HepG2 (cell line): ENCODE data around the gene DYNLT2B. TPM values are rescaled to one million over a fixed set of nuclear protein-coding genes. Genes with fewer than 3 reads are reported as not detected.

Experiments used
- ARNT ChIP-seq: fragments of 450-650 bp; IDR thresholded peaks from 2 replicates; pipeline ENCODE4 v1.6.1; 2017
- BATF2 ChIP-seq: sonication (generic); formaldehyde crosslinking; IDR thresholded peaks from 2 replicates; pipeline ENCODE4 v1.8.0; 2022; ENCODE audit warnings: mild to moderate bottlenecking, missing genetic modification reagents, moderate library complexity
- CEBPG ChIP-seq: IDR thresholded peaks from 2 replicates; pipeline ENCODE4 v1.6.1; 2016
- CHD4 ChIP-seq: fragments of 200-600 bp; sonication (generic); IDR thresholded peaks from 2 replicates; pipeline ENCODE4 v1.7.0; 2017; ENCODE audit warnings: mild to moderate bottlenecking, low read length, borderline replicate concordance
- EEA1 ChIP-seq: sonication (generic); formaldehyde crosslinking; IDR thresholded peaks from 2 replicates; pipeline ENCODE4 v1.5.1; 2020; ENCODE audit warnings: mild to moderate bottlenecking, missing genetic modification reagents, borderline replicate concordance
- KDM3A ChIP-seq: IDR thresholded peaks from 2 replicates; pipeline ENCODE4 v1.6.1; 2018; ENCODE audit warnings: low read depth, missing compliant biosample characterization
- NR3C1 ChIP-seq: sonication (generic); formaldehyde crosslinking; IDR thresholded peaks from 2 replicates; pipeline ENCODE4 v1.4.0; 2020; ENCODE audit warnings: missing genetic modification reagents
- PRPF4 ChIP-seq: fragments of 200-400 bp; formaldehyde crosslinking; IDR thresholded peaks from 2 replicates; pipeline ENCODE4 v1.6.1; 2016; ENCODE audit warnings: low read length, low read depth; ENCODE audit not compliant: poor library complexity, severe bottlenecking
- TMF1 ChIP-seq: sonication (generic); formaldehyde crosslinking; IDR thresholded peaks from 2 replicates; pipeline ENCODE4 v1.8.1; 2022; ENCODE audit warnings: low read depth, missing genetic modification reagents
- ZBTB49 ChIP-seq: sonication (generic); formaldehyde crosslinking; IDR thresholded peaks from 2 replicates; pipeline ENCODE4 v1.4.0; 2020; ENCODE audit warnings: missing genetic modification reagents, borderline replicate concordance
- ZBTB7A ChIP-seq: sonication (generic); formaldehyde crosslinking; IDR thresholded peaks from 2 replicates; pipeline ENCODE4 v1.8.0; 2022; ENCODE audit warnings: mild to moderate bottlenecking, missing genetic modification reagents
- ZNF335 ChIP-seq: sonication (generic); formaldehyde crosslinking; IDR thresholded peaks from 2 replicates; pipeline ENCODE4 v1.4.0; 2020; ENCODE audit warnings: missing genetic modification reagents
- ZNF768 ChIP-seq: sonication (generic); formaldehyde crosslinking; IDR thresholded peaks from 2 replicates; pipeline ENCODE4 v1.4.0; 2020; ENCODE audit warnings: missing genetic modification reagents
- ZNF777 ChIP-seq: sonication (generic); formaldehyde crosslinking; IDR thresholded peaks from 2 replicates; pipeline ENCODE4 v1.4.0; 2020; ENCODE audit warnings: missing genetic modification reagents
- polyA plus RNA-seq, 8 experiments: library from polyadenylated mRNA; depleted of rRNA in 3 of 8; stranded (reverse) in 7 of 8; unstranded in 1 of 8; fragments of >200 nt; fragmentation: Illumina TruSeq in 4 of 8; extraction: Trizol in 4 of 8; gene quantifications; 2 replicates each; pipeline versions ENCODE4 v1.2.1 to v1.2.3, GENCODE V29; 2011 to 2016; ENCODE audit warnings: low read depth in 4 of 8, missing spikeins in 1 of 8, mixed read lengths in 1 of 8; ENCODE audit not compliant: insufficient read depth in 1 of 8
- total RNA-seq, 5 experiments: library from RNA; depleted of rRNA; stranded (reverse); fragments of >200 nt; fragmentation: Illumina TruSeq; extraction: Trizol; gene quantifications; 2 replicates each; pipeline ENCODE4 v1.2.3, GENCODE V29; 2016; ENCODE audit warnings: low read depth in 1 of 5
- TF ChIP-seq, protein P1 (sequence below), 2 experiments: sonication (generic) in 1 of 2; formaldehyde crosslinking in 1 of 2; IDR thresholded peaks; 2 replicates each; pipeline versions ENCODE4 v1.5.1 to v1.6.1; 2011 to 2020; ENCODE audit warnings: borderline replicate concordance in 1 of 2, low read depth in 1 of 2, low read length in 1 of 2, mild to moderate bottlenecking in 1 of 2, missing genetic modification reagents in 1 of 2, moderate library complexity in 1 of 2
- TF ChIP-seq, protein P2 (sequence below), 2 experiments: IDR thresholded peaks; 2 replicates each; pipeline ENCODE4 v1.6.1; 2011 to 2012; ENCODE audit warnings: low read length in 2 of 2, borderline replicate concordance in 1 of 2, low read depth in 1 of 2, mild to moderate bottlenecking in 1 of 2, moderate library complexity in 1 of 2

Gene DYNLT2B
- total and polyA plus RNA-seq, 2 of the 13 experiments (the other 11 are each of a cell fraction or from before 2014, with no cell fraction given), result 4.0 to 7.0 TPM

- TF ChIP-seq PRPF4, result no peak
- TF ChIP-seq ZNF777 (CRISPR knock-in tag), result no peak; the same call in 1 of the 2 replicates
- TF ChIP-seq CHD4, result no peak
- 0 out of 2 replicates have a peak, but pooled peaks have one; percentile 26 for TF ChIP-seq ZNF335 (CRISPR knock-in tag)
- no peak for TF ChIP-seq KDM3A (CRISPR knock-in tag)
- TF ChIP-seq ZNF768, result 0 out of 2 replicates have a peak, but pooled peaks have one; percentile 29
- TF ChIP-seq, protein P1, sequence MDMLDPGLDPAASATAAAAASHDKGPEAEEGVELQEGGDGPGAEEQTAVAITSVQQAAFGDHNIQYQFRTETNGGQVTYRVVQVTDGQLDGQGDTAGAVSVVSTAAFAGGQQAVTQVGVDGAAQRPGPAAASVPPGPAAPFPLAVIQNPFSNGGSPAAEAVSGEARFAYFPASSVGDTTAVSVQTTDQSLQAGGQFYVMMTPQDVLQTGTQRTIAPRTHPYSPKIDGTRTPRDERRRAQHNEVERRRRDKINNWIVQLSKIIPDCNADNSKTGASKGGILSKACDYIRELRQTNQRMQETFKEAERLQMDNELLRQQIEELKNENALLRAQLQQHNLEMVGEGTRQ (IDR thresholded peaks at IDR 0.05; ENCODE audit: low read depth, low read length), result no peak
- TF ChIP-seq, protein P1 (CRISPR knock-in tag; IDR thresholded peaks at IDR 0.05; ENCODE audit: borderline replicate concordance), result no peak
- TF ChIP-seq EEA1, result peak; percentile 60; the same call in 1 of the 2 replicates
- TF ChIP-seq ZBTB7A (CRISPR knock-in tag), result 0 out of 2 replicates have a peak, but pooled peaks have one; percentile 65
- no peak for TF ChIP-seq CEBPG (CRISPR knock-in tag)
- TF ChIP-seq, protein P2, sequence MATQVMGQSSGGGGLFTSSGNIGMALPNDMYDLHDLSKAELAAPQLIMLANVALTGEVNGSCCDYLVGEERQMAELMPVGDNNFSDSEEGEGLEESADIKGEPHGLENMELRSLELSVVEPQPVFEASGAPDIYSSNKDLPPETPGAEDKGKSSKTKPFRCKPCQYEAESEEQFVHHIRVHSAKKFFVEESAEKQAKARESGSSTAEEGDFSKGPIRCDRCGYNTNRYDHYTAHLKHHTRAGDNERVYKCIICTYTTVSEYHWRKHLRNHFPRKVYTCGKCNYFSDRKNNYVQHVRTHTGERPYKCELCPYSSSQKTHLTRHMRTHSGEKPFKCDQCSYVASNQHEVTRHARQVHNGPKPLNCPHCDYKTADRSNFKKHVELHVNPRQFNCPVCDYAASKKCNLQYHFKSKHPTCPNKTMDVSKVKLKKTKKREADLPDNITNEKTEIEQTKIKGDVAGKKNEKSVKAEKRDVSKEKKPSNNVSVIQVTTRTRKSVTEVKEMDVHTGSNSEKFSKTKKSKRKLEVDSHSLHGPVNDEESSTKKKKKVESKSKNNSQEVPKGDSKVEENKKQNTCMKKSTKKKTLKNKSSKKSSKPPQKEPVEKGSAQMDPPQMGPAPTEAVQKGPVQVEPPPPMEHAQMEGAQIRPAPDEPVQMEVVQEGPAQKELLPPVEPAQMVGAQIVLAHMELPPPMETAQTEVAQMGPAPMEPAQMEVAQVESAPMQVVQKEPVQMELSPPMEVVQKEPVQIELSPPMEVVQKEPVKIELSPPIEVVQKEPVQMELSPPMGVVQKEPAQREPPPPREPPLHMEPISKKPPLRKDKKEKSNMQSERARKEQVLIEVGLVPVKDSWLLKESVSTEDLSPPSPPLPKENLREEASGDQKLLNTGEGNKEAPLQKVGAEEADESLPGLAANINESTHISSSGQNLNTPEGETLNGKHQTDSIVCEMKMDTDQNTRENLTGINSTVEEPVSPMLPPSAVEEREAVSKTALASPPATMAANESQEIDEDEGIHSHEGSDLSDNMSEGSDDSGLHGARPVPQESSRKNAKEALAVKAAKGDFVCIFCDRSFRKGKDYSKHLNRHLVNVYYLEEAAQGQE (IDR thresholded peaks at IDR 0.05; ENCODE audit: borderline replicate concordance in 1 of 2, low read depth in 1 of 2, low read length in 2 of 2), result no peak
- no peak for TF ChIP-seq ARNT
- TF ChIP-seq NR3C1 (CRISPR knock-in tag), result no peak
- peak; percentile 29; the same call in 1 of the 2 replicates for TF ChIP-seq TMF1 (CRISPR knock-in tag)
- TF ChIP-seq BATF2, result no peak
- TF ChIP-seq ZBTB49 (CRISPR knock-in tag), result no peak
These were observed at the start of gene DYNLT2B (continued) for GRCh38 chr3:196317687-196318467.
